Mucosa of stomach (tissue), 1 donor: ENCODE data around the gene EPS8L2.

Source experiments
- H3K27me3 ChIP-seq: one replicate; pipeline ENCODE4 v1.7.0; 2013; ENCODE audit warnings: mild to moderate bottlenecking, low read length; ENCODE audit not compliant: control insufficient read depth, insufficient read depth
- H3K36me3 ChIP-seq: one replicate; pipeline ENCODE4 v1.7.0; 2013; ENCODE audit warnings: low read length; ENCODE audit not compliant: control insufficient read depth, insufficient read depth
- H3K4me1 ChIP-seq: one replicate; pipeline ENCODE4 v1.7.0; 2013; ENCODE audit warnings: mild to moderate bottlenecking, low read length; ENCODE audit not compliant: control insufficient read depth, insufficient read depth
- H3K4me3 ChIP-seq: one replicate; pipeline ENCODE4 v1.7.0; 2013; ENCODE audit warnings: low read length
- H3K9ac ChIP-seq: one replicate; pipeline ENCODE4 v1.7.0; 2013; ENCODE audit warnings: mild to moderate bottlenecking, low read length, moderate library complexity
- H3K9me3 ChIP-seq: one replicate; pipeline ENCODE4 v1.7.0; 2013; ENCODE audit warnings: mild to moderate bottlenecking, low read length, moderate library complexity; ENCODE audit not compliant: control insufficient read depth
- donor health status: Pancreatic carcinoma.

EPS8L2 gene

GRCh38 chr11:699753-700152 lies 6.3 kb upstream of the EPS8L2 start:
- no peaks in the 10 kb centered on the region for H3K27me3 ChIP-seq
- H3K9ac ChIP-seq = no peak overlapping the region
- H3K4me3 ChIP-seq = no peak overlapping the region
- no peaks in the 10 kb centered on the region for H3K9me3 ChIP-seq
- no peaks in the 10 kb centered on the region for H3K36me3 ChIP-seq
- H3K4me1 ChIP-seq = peaks cover 37% of the 10 kb centered on the region

GRCh38 chr11:701741-702461 lies 4.1 kb upstream of the EPS8L2 start:
- H3K4me1 ChIP-seq = peaks cover 32% of the 10 kb centered on the region
- no peaks in the 10 kb centered on the region for H3K9me3 ChIP-seq
- H3K27me3 ChIP-seq = no peaks in the 10 kb centered on the region
- no peak overlapping the region for H3K4me3 ChIP-seq
- no peaks in the 10 kb centered on the region for H3K36me3 ChIP-seq
- no peak overlapping the region for H3K9ac ChIP-seq

GRCh38 chr11:702462-703461 lies 3.3 kb upstream of the EPS8L2 start:
- Histone ChIP-seq H3K27me3 (peaks cover 6% of the 10 kb centered on the region), H3K9ac (peak overlapping the region; percentile 61), H3K4me3 (no peak overlapping the region), H3K36me3 (no peaks in the 10 kb centered on the region), H3K4me1 (peaks cover 40% of the 10 kb centered on the region), H3K9me3 (no peaks in the 10 kb centered on the region)

- Histone ChIP-seq H3K9ac (peak overlapping the region; percentile 61), H3K9me3 (no peaks in the 10 kb centered on the region), H3K4me1 (peaks cover 48% of the 10 kb centered on the region), H3K4me3 (no peak overlapping the region), H3K36me3 (no peaks in the 10 kb centered on the region), H3K27me3 (peaks cover 10% of the 10 kb centered on the region)
Observed at GRCh38 chr11:703506-703905, 2.5 kb upstream of the EPS8L2 start.

DNA sequence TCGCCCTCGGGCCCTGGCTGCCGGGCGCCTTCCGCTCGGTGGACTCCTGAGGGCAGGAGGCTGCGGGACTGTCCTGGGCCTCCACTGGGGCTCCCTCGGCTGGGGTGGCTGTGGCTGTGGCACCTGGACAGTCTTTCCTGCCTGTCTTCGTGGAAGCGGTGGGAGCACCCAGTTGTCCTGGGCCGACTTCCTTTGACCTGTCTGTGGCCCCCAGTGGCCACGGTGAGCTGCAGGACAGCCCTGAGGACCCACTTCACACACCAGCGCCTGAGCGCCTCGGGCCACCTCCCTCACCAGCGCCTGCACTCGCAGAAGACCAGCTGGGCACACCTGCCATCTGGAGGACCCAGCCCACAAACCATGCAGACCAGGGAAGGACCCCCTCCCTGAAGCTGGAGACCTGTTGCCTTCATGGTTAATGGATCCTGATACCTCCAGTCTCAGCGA lies 1.8 kb upstream of the EPS8L2 start:
- peaks cover 10% of the 10 kb centered on the region for H3K27me3 ChIP-seq
- H3K36me3 ChIP-seq = no peaks in the 10 kb centered on the region
- H3K9ac ChIP-seq = peak overlapping the region; percentile 49
- H3K4me3 ChIP-seq = no peak overlapping the region
- no peaks in the 10 kb centered on the region for H3K9me3 ChIP-seq
- H3K4me1 ChIP-seq = peaks cover 49% of the 10 kb centered on the region

GRCh38 chr11:704781-705645 lies 1.0 kb upstream of the EPS8L2 start:
- Histone ChIP-seq H3K4me1 (peaks cover 56% of the 10 kb centered on the region), H3K9me3 (no peaks in the 10 kb centered on the region), H3K36me3 (no peaks in the 10 kb centered on the region), H3K4me3 (peak overlapping the region; percentile 46), H3K9ac (peak overlapping the region; percentile 49), H3K27me3 (peaks cover 10% of the 10 kb centered on the region)

- H3K36me3 ChIP-seq = no peaks in the 10 kb centered on the region
- H3K4me1 ChIP-seq = peaks cover 66% of the 10 kb centered on the region
- no peaks in the 10 kb centered on the region for H3K9me3 ChIP-seq
- peak overlapping the region; percentile 75 for H3K9ac ChIP-seq
- H3K4me3 ChIP-seq = peak overlapping the region; percentile 75
- H3K27me3 ChIP-seq = peaks cover 10% of the 10 kb centered on the region
Observed at GRCh38 chr11:706439-706956, 467 bp downstream of the EPS8L2 start.

GRCh38 chr11:706957-707816 lies 1.2 kb downstream of the EPS8L2 start:
- peak overlapping the region; percentile 75 for H3K9ac ChIP-seq
- H3K36me3 ChIP-seq = no peaks in the 10 kb centered on the region
- peak overlapping the region; percentile 75 for H3K4me3 ChIP-seq
- peaks cover 10% of the 10 kb centered on the region for H3K27me3 ChIP-seq
- H3K4me1 ChIP-seq = peaks cover 63% of the 10 kb centered on the region
- no peaks in the 10 kb centered on the region for H3K9me3 ChIP-seq

GRCh38 chr11:707817-708420 lies 1.9 kb downstream of the EPS8L2 start:
- H3K4me3 ChIP-seq = peak overlapping the region; percentile 50
- H3K27me3 ChIP-seq = peaks cover 10% of the 10 kb centered on the region
- peaks cover 63% of the 10 kb centered on the region for H3K4me1 ChIP-seq
- H3K36me3 ChIP-seq = no peaks in the 10 kb centered on the region
- peak overlapping the region; percentile 75 for H3K9ac ChIP-seq
- no peaks in the 10 kb centered on the region for H3K9me3 ChIP-seq

GRCh38 chr11:708511-708910 lies 2.5 kb downstream of the EPS8L2 start:
- Histone ChIP-seq H3K4me3 (no peak overlapping the region), H3K27me3 (peaks cover 10% of the 10 kb centered on the region), H3K9me3 (no peaks in the 10 kb centered on the region), H3K9ac (peak overlapping the region; percentile 75), H3K36me3 (no peaks in the 10 kb centered on the region), H3K4me1 (peaks cover 62% of the 10 kb centered on the region)
